Trophoblast cell (in vitro differentiated cells and primary cell): ENCODE results near the gene CCNL2.

Experiments used
- DNase-seq, 2 donors: peaks; one replicate each; pipeline ENCODE4 v3.0.0-alpha.2; 2016
- H2AFZ ChIP-seq: 2 replicates; pipeline ENCODE4 v1.6.1; 2013; ENCODE audit warnings: low read length, moderate library complexity, mild to moderate bottlenecking; ENCODE audit not compliant: insufficient read depth, poor library complexity
- H2AK5ac ChIP-seq: 2 replicates; pipeline ENCODE4 v1.6.1; 2013; ENCODE audit warnings: mild to moderate bottlenecking, low read length
- H2BK120ac ChIP-seq: 2 replicates; pipeline ENCODE4 v1.6.1; 2013; ENCODE audit warnings: low read length, mild to moderate bottlenecking, moderate library complexity; ENCODE audit not compliant: insufficient read depth, poor library complexity
- H2BK12ac ChIP-seq: 2 replicates; pipeline ENCODE4 v1.6.1; 2013; ENCODE audit warnings: mild to moderate bottlenecking, low read length, moderate library complexity
- H2BK5ac ChIP-seq: 2 replicates; pipeline ENCODE4 v1.6.1; 2013; ENCODE audit warnings: low read length, low read depth, moderate library complexity, mild to moderate bottlenecking; ENCODE audit not compliant: poor library complexity
- H3K14ac ChIP-seq: 2 replicates; pipeline ENCODE4 v1.6.1; 2013; ENCODE audit warnings: mild to moderate bottlenecking, low read length
- H3K18ac ChIP-seq: 2 replicates; pipeline ENCODE4 v1.6.1; 2013; ENCODE audit warnings: mild to moderate bottlenecking, low read length
- H3K23ac ChIP-seq: 2 replicates; pipeline ENCODE4 v1.6.1; 2013; ENCODE audit warnings: low read length
- H3K27ac ChIP-seq: 2 replicates; pipeline ENCODE4 v1.5.1; 2013; ENCODE audit warnings: low read depth, mild to moderate bottlenecking, inconsistent platforms, low read length, moderate library complexity
- H3K27me3 ChIP-seq: 2 replicates; pipeline ENCODE4 v1.6.1; 2013; ENCODE audit warnings: inconsistent platforms, mild to moderate bottlenecking, low read length, moderate library complexity; ENCODE audit not compliant: insufficient read depth
- H3K36me3 ChIP-seq, 2 experiments: 1 replicate in 1 of 2; 2 replicates in 1 of 2; pipeline ENCODE4 v1.6.1; 2013; ENCODE audit warnings: low read length in 2 of 2, mild to moderate bottlenecking in 2 of 2, moderate library complexity in 1 of 2; ENCODE audit not compliant: insufficient read depth in 2 of 2, control insufficient read depth in 1 of 2
- H3K4ac ChIP-seq: 2 replicates; pipeline ENCODE4 v1.6.1; 2013; ENCODE audit warnings: low read depth, mild to moderate bottlenecking, low read length, moderate library complexity
- H3K4me1 ChIP-seq, 2 experiments: 1 replicate in 1 of 2; 2 replicates in 1 of 2; pipeline ENCODE4 v1.6.1; 2013; ENCODE audit warnings: low read length in 2 of 2, mild to moderate bottlenecking in 2 of 2, moderate library complexity in 1 of 2; ENCODE audit not compliant: insufficient read depth in 2 of 2, control insufficient read depth in 1 of 2
- H3K4me2 ChIP-seq: 2 replicates; pipeline ENCODE4 v1.6.1; 2013; ENCODE audit warnings: inconsistent platforms, mild to moderate bottlenecking, low read length, moderate library complexity
- H3K4me3 ChIP-seq: 2 replicates; pipeline ENCODE4 v1.5.1; 2013; ENCODE audit warnings: mild to moderate bottlenecking, low read depth, low read length, inconsistent platforms
- H3K79me1 ChIP-seq: one replicate; pipeline ENCODE4 v1.6.1; 2013; ENCODE audit warnings: low read length
- H3K79me2 ChIP-seq: 2 replicates; pipeline ENCODE4 v1.6.1; 2013; ENCODE audit warnings: low read length, mild to moderate bottlenecking; ENCODE audit not compliant: control insufficient read depth, insufficient read depth, poor library complexity
- H3K9ac ChIP-seq: 2 replicates; pipeline ENCODE4 v1.6.1; 2013; ENCODE audit warnings: mild to moderate bottlenecking, low read length
- H3K9me3 ChIP-seq: 2 replicates; pipeline ENCODE4 v1.6.1; 2013; ENCODE audit warnings: low read depth, mild to moderate bottlenecking, control low read depth, inconsistent platforms, low read length; ENCODE audit not compliant: insufficient read depth
- H4K12ac ChIP-seq: 2 replicates; pipeline ENCODE4 v1.6.1; 2013; ENCODE audit warnings: low read depth, mild to moderate bottlenecking, low read length, moderate library complexity
- H4K8ac ChIP-seq: 2 replicates; pipeline ENCODE4 v1.6.1; 2013; ENCODE audit warnings: low read depth, mild to moderate bottlenecking, low read length, moderate library complexity
- H4K91ac ChIP-seq: one replicate; pipeline ENCODE4 v1.6.1; 2013; ENCODE audit warnings: low read depth, mild to moderate bottlenecking, low read length, moderate library complexity
- WGBS: extraction: QIAGEN DNeasy Blood & Tissue Kit; methylation state at CpG from one replicate; pipeline ENCODE4 v1.1.7; 2013; ENCODE audit warnings: missing lambda C conversion rate; ENCODE audit not compliant: insufficient read length, insufficient coverage; ENCODE audit errors: extremely low coverage; 5-methylcytosine and 5-hydroxymethylcytosine counted together

Gene CCNL2

GRCh38 chr1:1359308-1359663 is 39.8 kb downstream of the CCNL2 start:
- H4K8ac ChIP-seq = peak overlapping the region; percentile 88
- H3K9ac ChIP-seq = peak overlapping the region; percentile 44
- H3K4me3 ChIP-seq = no peak overlapping the region
- peak overlapping the region; percentile 97 for H3K27ac ChIP-seq
- peak overlapping the region; percentile 85 for H3K4ac ChIP-seq
- H2BK120ac ChIP-seq = peak overlapping the region; percentile 99
- H3K79me1 ChIP-seq = peaks cover 48% of the 10 kb centered on the region
- H3K9me3 ChIP-seq = no peaks in the 10 kb centered on the region
- peak overlapping the region; percentile 85 for H2AK5ac ChIP-seq
- peak overlapping the region; percentile 49 for H3K4me2 ChIP-seq
- H3K18ac ChIP-seq = peak overlapping the region; percentile 86
- WGBS = no CpG with 5 or more reads among the region's 6 CpGs
- peaks cover 6% of the 10 kb centered on the region for H3K27me3 ChIP-seq
- H4K91ac ChIP-seq = peak overlapping the region; percentile 91
- H4K12ac ChIP-seq = peak overlapping the region; percentile 85
- H3K4me1 ChIP-seq = peaks cover 36 to 43% of the 10 kb centered on the region in 2 experiments
- no peak for DNase-seq
- H2AFZ ChIP-seq = peak overlapping the region; percentile 14
- H3K36me3 ChIP-seq = peaks cover 7 to 8% of the 10 kb centered on the region in 2 experiments
- peak overlapping the region; percentile 84 for H2BK5ac ChIP-seq
- H3K14ac ChIP-seq = peak overlapping the region; percentile 94
- H3K79me2 ChIP-seq = peaks cover 24% of the 10 kb centered on the region
- no peak overlapping the region for H3K23ac ChIP-seq
- H2BK12ac ChIP-seq = peak overlapping the region; percentile 95

GRCh38 chr1:1358433-1359271 is 40.5 kb downstream of the CCNL2 start, which contains the start of gene MXRA8:
Gene MXRA8, minus strand, starts transcription at chr1:1358555. Its CDS starts 51 bp downstream, at chr1:1358504.
- Histone ChIP-seq H3K4me2 (peak within 1 kb of the TSS; percentile 61), H3K27me3 (peaks cover 9% of the 10 kb centered on the region), H4K12ac (peak within 1 kb of the TSS; percentile 85), H2AFZ (peak within 1 kb of the TSS; percentile 40), H3K36me3 (peaks cover 13 to 14% of the 10 kb centered on the region in 2 experiments), H3K14ac (peak within 1 kb of the TSS; percentile 94), H3K9me3 (no peaks in the 10 kb centered on the region), H2BK120ac (peak within 1 kb of the TSS; percentile 99), H3K4me1 (peaks cover 38 to 44% of the 10 kb centered on the region in 2 experiments), H3K9ac (peak within 1 kb of the TSS; percentile 69), H3K4me3 (peak within 1 kb of the TSS; percentile 69), H3K18ac (peak within 1 kb of the TSS; percentile 92), H3K27ac (peak within 1 kb of the TSS; percentile 97), H2BK5ac (peak within 1 kb of the TSS; percentile 95), H4K8ac (peak within 1 kb of the TSS; percentile 88), H3K23ac (no peak within 1 kb of the TSS), H3K79me1 (peaks cover 48% of the 10 kb centered on the region), H4K91ac (peak within 1 kb of the TSS; percentile 91), H2AK5ac (peak within 1 kb of the TSS; percentile 85), H3K4ac (peak within 1 kb of the TSS; percentile 93), H2BK12ac (peak within 1 kb of the TSS; percentile 95), H3K79me2 (peaks cover 24% of the 10 kb centered on the region)
- DNase-seq = peak in 1 of 2 donors; percentile 62
- no CpG with 5 or more reads among the region's 29 CpGs for WGBS

- H3K14ac ChIP-seq = peak overlapping the region; percentile 85
- H3K9ac ChIP-seq = peak overlapping the region; percentile 69
- H4K91ac ChIP-seq = peak overlapping the region; percentile 91
- H3K4me2 ChIP-seq = peak overlapping the region; percentile 61
- peak overlapping the region; percentile 69 for H3K4me3 ChIP-seq
- H3K4ac ChIP-seq = peak overlapping the region; percentile 93
- H2AK5ac ChIP-seq = peak overlapping the region; percentile 59
- H3K18ac ChIP-seq = peak overlapping the region; percentile 92
- peak overlapping the region; percentile 21 for H4K8ac ChIP-seq
- peaks cover 9% of the 10 kb centered on the region for H3K27me3 ChIP-seq
- H2BK120ac ChIP-seq = peak overlapping the region; percentile 99
- no peak overlapping the region for H2AFZ ChIP-seq
- H2BK5ac ChIP-seq = peak overlapping the region; percentile 95
- WGBS = no CpG with 5 or more reads among the region's 18 CpGs
- peaks cover 24% of the 10 kb centered on the region for H3K79me2 ChIP-seq
- peak in 1 of 2 donors; percentile 33 for DNase-seq
- peaks cover 38 to 44% of the 10 kb centered on the region in 2 experiments for H3K4me1 ChIP-seq
- H3K36me3 ChIP-seq = peaks cover 20 to 22% of the 10 kb centered on the region in 2 experiments
- peaks cover 48% of the 10 kb centered on the region for H3K79me1 ChIP-seq
- H4K12ac ChIP-seq = peak overlapping the region; percentile 70
- peak overlapping the region; percentile 37 for H2BK12ac ChIP-seq
- H3K27ac ChIP-seq = peak overlapping the region; percentile 97
- no peaks in the 10 kb centered on the region for H3K9me3 ChIP-seq
- H3K23ac ChIP-seq = no peak overlapping the region
Measured at GRCh38 chr1:1357871-1358432, 41.2 kb downstream of the CCNL2 start.

- Histone ChIP-seq H4K12ac (no peak overlapping the region), H3K4me1 (peaks cover 47 to 49% of the 10 kb centered on the region in 2 experiments), H3K9ac (no peak overlapping the region), H3K4me3 (peak overlapping the region; percentile 64), H4K91ac (peak overlapping the region; percentile 29), H2AFZ (no peak overlapping the region), H4K8ac (no peak overlapping the region), H2BK12ac (no peak overlapping the region), H3K4ac (peak overlapping the region; percentile 63), H3K14ac (peak overlapping the region; percentile 37), H3K18ac (peak overlapping the region; percentile 62), H3K27ac (no peak overlapping the region), H3K23ac (no peak overlapping the region), H3K27me3 (peaks cover 9% of the 10 kb centered on the region), H2BK5ac (peak overlapping the region; percentile 24), H3K9me3 (no peaks in the 10 kb centered on the region), H3K79me2 (peaks cover 24% of the 10 kb centered on the region), H2BK120ac (peak overlapping the region; percentile 35), H2AK5ac (peak overlapping the region; percentile 79), H3K4me2 (peak overlapping the region; percentile 61), H3K36me3 (peaks cover 30% of the 10 kb centered on the region in 2 experiments), H3K79me1 (peaks cover 45% of the 10 kb centered on the region)
- WGBS = no CpG with 5 or more reads among the region's 26 CpGs
- DNase-seq = no peak
Measured at GRCh38 chr1:1356796-1357401, 42.2 kb downstream of the CCNL2 start.
